Pulmonary artery endothelial cell (primary cell): ENCODE measurements around the gene SPSB3. TPM values are rescaled to one million over a fixed set of nuclear protein-coding genes. Genes with fewer than 3 reads are reported as not detected.

Experiments
- DNase-seq: peaks from one replicate; pipeline ENCODE4 v3.0.0-alpha.2; 2011; ENCODE audit warnings: low read depth, low spot score
- total RNA-seq: library from RNA; depleted of rRNA; stranded (reverse); fragments of >200 nt; gene quantifications from 2 replicates; pipeline ENCODE4 v1.2.3, GENCODE V29; 2014

SPSB3 gene
- total RNA-seq, 1 donor from 2014 or later = 39.4 TPM

DNA sequence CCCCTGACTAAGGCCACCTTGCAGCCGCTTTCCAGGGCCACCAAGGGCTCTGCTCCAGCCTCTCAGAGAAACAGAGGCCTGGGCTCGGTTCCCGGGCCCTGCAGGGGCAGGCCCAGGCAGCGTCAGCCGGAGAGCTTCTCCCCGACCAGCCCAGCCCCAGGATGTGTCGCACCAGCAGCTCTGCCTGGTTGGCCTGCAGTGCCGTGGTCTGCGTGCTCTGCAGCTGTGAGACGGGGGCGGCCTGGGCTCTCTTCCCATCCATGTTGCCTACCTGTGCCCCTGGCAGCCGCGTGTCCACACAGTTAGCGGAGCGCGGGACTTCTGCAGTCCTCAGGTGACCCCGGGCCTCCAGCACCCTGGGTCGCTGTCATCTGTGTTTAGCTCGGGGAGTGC lies 6.3 kb upstream of the SPSB3 start:
- DNase-seq = no peak

GRCh38 chr16:1788095-1788707 lies 5.8 kb upstream of the SPSB3 start:
- DNase-seq = no peak

GRCh38 chr16:1787322-1788094 lies 5.1 kb upstream of the SPSB3 start:
- DNase-seq = no peak

GRCh38 chr16:1787056-1787321 lies 4.6 kb upstream of the SPSB3 start:
- no peak for DNase-seq

DNA sequence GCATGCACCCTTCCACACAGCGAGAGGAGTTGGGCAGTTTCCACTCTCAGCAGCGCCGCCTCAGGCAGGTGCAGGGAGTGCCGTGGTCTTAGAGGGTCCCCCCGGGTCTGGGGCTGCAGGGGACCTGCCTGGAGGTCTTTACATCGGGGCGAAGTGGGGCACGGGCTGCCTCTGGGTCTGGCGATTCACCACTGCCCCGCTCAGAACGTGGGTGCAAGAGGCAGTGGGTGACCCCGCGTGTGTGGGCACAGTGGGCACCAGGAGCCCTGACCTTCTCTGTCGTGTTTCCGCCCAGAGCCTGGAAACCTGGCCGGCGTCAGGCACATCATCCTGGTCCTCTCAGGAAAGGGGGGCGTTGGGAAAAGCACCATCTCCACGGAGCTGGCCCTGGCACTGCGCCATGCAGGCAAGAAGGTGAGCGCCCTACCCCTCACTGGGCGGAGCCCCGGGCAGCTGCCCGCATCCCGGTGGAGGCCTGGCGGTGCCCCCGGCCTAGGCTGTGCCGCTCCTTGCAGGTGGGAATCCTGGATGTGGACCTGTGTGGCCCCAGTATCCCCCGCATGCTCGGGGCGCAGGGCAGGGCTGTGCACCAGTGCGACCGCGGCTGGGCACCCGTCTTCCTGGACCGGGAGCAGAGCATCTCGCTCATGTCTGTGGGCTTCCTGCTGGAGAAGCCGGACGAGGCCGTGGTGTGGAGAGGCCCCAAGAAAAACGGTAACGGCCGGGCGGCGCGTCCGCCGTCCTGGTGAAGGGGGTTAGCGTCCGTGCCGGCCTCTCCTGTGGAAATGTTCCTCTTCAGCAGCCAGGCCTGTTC lies 4.1 kb upstream of the SPSB3 start:
- DNase-seq = no peak

GRCh38 chr16:1785846-1786170 lies 3.4 kb upstream of the SPSB3 start:
- no peak for DNase-seq

DNA sequence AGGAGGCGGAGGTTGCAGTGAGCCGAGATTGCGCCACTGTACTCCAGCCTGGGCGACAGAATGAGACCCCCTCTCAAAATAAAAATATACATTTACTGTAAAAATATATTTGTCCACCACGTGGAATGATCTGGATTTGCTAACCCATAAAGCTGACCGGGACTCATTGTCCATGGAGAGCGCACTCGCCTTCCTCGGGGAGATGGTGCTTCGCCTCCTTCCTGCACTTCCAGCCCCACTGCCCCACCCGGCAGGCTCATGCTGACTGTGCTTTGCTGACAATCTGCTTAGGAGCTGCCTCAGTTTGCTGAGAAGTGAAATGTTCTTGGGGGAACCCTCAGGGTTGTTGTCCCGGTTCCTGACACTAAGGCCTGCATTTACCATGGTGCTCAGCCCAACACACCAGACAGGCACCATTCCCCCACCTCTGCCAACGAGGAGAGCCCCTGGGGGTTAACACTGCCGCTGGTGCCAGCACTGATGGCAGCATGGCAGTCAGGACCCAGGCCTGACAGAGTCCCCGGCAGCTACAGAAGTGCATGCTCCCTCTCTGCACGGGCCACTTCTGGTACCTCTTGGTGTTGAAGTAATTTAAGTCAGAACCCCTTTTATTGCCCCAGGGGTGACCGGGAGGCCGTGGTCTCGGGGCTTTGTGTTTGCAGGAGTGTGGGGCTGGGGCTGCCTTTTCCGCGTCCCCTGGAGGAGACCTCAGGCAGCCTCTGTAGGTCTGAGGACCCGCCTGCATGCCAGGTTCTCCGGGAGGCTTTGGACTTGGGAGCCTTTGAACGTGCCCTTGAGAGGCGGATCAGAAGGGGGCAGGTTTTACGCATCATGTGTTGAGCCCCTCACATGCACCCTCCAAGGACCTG lies 2.8 kb upstream of the SPSB3 start:
- DNase-seq = no peak

DNA sequence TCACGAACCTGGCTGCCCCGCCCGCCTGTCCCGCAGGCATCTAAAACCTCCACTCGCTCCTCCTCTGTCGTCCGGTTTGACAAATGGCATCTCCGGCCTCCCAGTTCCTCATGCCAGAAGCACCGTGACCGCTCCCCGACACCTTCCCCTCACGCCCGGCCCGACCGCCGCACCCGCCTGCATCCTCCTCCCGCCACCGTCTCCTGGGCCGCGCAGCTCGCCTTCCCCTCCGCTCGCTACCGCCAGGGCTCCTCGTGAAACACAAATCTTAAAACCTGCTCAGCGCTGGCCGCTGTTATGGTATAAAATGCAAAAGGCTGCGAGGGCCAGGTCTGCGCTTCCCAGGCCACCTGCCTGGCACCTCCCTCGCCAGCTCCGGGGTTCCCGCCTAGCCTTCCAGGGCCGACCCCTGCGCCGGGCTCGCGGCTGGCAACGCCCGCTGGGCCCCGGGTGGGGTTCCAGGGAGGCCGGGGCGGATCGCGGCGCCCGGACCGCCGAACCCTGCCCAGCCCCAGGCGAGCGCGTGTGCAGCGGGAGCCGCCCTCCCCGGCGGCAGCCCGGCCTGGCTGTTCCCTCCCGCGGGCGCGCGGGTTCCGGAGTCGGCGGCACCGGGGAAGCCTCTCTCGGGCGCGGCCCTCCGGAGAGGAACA lies 488 bp downstream of the SPSB3 start:
- no peak for DNase-seq

DNA sequence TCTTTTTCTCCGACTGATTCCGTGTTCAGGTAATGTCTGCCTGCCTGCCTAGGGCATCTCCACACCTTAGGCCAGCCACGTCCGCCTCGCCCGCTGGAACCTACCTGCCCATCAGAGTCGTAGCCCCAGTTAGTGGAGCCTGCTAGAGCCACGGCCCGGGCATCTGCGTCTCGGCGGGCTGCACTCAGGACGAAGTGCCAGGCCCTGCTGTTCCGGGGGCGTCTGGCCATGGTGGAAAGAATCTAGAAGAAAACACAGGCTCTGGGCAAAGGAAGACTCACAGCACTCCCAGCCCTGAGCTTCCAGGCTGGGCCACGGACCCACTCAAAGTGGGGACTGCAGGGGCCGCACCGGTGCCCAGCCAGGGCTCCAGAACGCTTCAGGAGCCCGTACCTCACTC lies 1.1 kb downstream of the SPSB3 start:
- no peak for DNase-seq

DNA sequence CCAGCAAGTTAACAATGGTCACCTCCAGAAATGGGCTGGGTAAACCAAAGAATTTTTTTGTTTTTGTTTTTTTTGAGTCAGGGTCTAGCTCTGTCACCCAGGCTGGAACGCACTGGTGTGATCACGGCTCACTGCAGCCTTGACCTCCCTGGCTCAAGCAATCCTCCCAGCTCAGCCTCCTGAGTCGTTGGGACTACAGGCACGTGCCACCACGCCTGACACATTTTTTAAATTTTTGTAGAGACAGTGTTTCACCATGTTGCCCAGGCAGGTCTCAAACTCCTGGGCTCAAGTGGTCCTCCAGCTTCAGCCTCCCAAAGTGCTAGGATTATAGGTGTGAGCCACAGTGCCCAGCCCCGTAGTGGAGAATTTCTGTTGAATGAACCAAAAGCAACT lies 1.7 kb downstream of the SPSB3 start:
- DNase-seq = no peak

DNA sequence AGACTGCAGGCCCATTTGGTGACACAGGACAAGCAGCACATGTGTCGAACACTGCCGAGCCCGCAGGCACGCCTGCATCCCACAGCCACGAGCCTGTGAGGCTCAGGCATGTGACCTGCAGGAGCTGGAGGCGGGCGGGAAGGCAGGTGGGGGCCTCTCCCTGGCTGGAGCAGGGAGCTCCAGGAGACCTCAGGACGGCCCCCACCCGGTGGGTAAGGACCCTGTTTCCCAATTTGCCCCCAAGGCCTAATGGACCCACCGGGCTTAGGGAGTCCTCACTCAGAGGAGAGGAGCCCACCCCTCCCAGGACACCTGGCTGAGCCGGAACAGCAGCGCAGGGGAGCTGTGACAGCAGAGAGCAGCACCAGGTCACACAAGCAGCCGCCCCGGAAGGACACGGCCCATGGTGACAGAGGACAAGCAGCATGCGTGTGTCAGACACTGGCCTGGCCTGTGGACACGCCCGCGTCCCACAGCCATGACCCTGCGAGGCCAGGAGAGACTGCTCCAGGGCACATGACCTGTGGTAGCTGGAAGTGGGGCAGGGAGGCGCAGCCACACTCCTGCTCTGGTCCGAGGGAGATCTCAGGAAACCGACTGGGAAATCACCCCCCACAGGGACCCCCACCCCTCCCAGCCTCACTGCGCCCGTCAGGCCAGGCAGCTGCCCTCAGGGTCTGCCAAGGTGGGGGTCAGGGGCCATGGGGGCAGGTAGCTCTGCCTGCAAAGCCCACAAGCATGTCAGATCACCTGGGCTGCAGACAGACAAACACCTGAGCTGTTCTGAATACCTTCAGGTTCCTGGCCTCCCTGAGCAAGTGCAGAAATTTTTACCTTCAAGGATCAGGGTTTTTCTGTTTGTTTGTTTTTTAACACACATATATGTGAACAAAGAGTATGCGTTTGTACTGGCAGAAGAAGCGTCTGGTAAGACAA lies 2.4 kb downstream of the SPSB3 start:
- no peak for DNase-seq

DNA sequence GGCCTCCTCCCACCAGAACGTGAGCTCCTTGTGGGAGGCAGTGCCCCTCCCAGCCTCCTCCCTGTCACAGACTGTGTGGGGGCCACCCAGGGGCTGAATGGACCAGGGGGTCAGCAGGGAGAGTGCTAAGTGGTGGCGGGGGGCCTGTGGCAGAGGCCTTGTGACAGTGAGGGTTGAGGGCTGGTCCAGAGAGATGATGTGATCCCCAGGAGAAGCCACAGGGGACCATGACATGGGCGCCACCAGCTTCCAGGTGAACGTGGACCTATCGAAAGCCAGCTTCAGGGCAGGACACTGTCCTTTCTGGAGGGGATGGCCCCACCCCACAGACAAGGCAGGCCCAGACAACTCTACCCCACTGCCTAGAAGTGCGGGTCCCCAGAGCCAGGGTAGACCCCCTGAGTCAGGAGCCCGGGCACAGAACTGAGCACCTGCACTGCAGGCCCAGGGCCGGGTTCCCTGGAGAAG lies 3.1 kb downstream of the SPSB3 start:
- no peak for DNase-seq

DNA sequence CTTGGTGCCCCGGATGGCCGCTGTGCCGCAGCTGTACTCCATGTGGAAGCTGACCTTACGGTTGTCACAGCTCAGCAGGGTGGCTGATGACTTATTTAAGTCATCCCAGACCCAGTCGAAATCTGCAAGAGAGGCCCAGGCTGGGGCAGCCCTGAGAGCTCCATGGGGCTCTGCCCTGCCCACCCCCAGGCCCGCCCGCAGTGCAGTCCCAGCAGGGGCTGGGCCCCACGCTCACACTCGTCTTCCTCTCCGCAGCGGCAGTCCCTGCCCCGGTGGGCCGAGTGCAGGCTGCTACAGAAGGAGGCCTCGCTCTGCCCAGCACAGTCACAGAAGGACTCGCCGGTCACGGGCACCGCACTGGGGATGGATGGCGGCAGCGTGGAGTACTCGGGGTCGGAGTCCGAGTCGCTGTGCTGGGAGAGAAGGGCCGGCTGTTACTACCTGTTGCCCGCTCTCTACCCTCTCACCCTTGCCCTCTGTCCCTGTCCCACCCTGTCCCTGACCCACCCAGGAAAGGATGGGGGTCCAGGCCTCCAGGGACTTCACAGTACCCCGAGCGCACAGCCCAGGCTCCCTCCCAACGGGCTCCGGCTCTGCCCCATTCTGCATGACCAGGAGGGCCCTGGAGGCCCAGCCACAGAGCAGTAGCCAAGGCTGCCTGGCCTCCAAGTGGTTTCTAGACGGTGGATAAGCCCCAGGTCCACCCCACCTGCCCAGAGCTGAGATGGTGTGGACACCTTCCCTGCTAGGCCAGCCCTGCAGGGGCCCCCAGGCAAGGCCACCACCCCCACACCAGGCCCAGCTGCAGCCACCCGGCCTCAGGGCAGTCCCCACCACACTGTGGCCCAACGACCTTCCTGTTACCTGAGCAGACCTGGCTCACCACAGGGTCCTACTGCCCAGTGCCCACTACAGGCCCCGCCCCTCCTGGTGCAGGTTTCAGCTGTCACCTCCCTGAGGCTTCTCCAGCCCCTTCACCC lies 3.9 kb downstream of the SPSB3 start:
- no peak for DNase-seq

DNA sequence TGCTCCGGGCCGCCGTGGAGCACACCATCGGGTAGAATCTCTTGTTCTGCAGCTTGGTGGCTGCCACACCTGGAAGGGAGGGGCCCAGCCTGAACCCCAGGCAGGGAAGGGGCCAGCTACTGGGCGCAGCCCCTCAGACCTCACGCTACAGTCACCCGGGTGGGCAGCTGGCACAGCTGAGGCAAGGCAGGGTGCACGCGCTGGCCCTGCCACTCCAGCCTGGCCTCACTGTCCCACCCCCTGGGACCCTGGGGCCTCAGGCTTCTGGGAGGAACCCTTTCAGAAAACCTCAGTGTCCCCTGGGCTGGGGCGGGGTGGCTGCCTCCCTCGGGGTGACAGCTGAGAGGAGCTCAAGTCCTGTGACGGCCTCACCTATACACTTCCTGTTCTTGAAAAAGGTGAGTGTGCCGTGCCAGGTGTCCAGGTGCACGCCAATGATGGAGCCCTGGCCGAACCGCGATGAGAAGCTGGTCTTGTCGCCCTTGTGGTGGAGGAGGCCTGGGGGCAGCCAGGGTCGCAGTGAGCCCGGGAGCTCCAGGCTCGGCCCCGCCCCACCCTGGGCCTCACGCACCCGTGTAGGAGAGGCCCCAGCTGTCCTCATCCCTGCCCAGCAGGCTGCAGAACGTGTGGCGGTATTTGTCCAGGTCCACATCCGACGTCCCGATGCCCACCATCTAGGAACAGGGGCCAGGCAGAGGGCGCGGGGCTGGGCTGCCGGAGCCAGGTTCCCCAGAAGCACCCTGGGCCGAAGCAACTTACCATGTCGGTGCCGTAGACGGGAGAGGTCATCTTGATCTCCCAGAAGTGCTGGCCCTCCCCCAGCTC lies 4.8 kb downstream of the SPSB3 start:
- no peak for DNase-seq

- DNase-seq = no peak
Observed at GRCh38 chr16:1776991-1777374, 5.4 kb downstream of the SPSB3 start.

DNA sequence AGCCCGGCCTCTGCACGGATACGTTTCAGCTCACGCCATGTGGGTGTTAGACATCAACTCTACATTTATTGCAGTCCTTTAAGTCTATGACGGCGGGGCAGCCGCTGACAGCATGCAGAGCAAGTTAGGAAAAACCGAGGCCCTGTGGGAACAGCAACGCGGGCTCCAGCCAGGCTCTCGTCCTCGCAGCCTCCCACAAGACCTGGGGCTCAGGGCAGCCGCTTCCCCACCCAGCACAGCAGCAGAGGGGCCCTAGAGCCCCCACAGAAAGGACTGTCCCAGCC lies 5.8 kb downstream of the SPSB3 start:
- no peak for DNase-seq

DNA sequence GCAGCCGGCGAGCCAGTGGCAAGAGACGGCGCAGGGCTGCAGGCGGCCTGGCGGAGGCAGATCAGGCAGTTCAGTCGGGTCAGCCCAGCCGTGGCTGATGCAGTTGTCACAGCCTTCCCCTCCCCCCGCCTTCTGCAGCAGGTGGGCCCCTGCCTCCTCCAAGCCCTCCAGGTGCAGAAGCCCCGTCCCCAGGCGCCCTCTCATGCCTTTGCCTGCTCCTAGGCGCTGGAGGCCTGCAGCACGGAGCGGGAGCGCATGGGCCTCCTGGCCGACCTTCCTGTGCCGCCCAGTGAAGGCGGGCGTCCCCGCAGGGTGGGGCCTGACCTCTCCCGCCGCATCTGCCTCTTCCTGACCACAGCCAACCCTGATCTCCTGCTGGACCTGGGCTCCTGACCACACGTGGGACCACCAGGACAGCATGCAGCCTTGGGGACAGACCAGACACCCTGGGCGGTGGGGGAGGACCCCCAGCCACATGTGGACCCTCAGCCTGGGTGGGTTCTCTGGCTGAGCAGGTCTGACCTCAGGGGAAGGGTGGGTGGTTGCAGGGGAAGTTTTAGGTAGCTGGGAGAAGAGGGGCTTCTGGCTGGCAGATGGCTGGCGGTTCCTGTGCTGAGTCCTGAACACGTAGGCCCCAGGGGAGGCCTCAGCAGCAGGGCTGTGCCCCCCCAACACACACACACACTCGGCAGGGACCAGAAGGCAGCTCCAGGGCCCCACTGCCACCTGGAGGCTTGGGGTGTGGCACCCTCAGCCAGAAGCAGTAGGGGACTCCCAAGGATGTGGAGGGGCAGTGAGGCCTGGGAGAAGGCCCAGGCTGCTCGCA lies 6.3 kb downstream of the SPSB3 start:
- DNase-seq = no peak
